IPS-18a (cell line): Measurements from ENCODE around the gene PSIP1.

Experiments
- H3K27ac ChIP-seq: one replicate; pipeline ENCODE4 v1.5.1; 2013; ENCODE audit warnings: low read length
- H3K27me3 ChIP-seq: one replicate; pipeline ENCODE4 v1.6.1; 2013; ENCODE audit warnings: mild to moderate bottlenecking, low read length; ENCODE audit not compliant: control insufficient read depth, insufficient read depth
- H3K36me3 ChIP-seq: one replicate; pipeline ENCODE4 v1.6.1; 2013; ENCODE audit warnings: low read depth, low read length; ENCODE audit not compliant: control insufficient read depth
- H3K4me1 ChIP-seq: one replicate; pipeline ENCODE4 v1.6.1; 2013; ENCODE audit warnings: low read depth, low read length; ENCODE audit not compliant: control insufficient read depth
- H3K4me3 ChIP-seq: one replicate; pipeline ENCODE4 v1.5.1; 2013; ENCODE audit warnings: low read length
- H3K9ac ChIP-seq: one replicate; pipeline ENCODE4 v1.6.1; 2013; ENCODE audit warnings: mild to moderate bottlenecking, low read length, moderate library complexity
- H3K9me3 ChIP-seq: one replicate; pipeline ENCODE4 v1.6.1; 2013; ENCODE audit warnings: low read depth, low read length; ENCODE audit not compliant: control insufficient read depth

The PSIP1 gene

GRCh38 chr9:15501179-15501578, 9.6 kb downstream of the PSIP1 start:
- Histone ChIP-seq H3K27me3 (no peaks in the 10 kb centered on the region), H3K36me3 (peaks cover 94% of the 10 kb centered on the region), H3K4me3 (no peak overlapping the region), H3K9ac (no peak overlapping the region), H3K9me3 (no peaks in the 10 kb centered on the region), H3K27ac (no peak overlapping the region), H3K4me1 (no peaks in the 10 kb centered on the region)

GRCh38 chr9:15499139-15499538, 11.6 kb downstream of the PSIP1 start:
- no peaks in the 10 kb centered on the region for H3K27me3 ChIP-seq
- H3K4me1 ChIP-seq = no peaks in the 10 kb centered on the region
- no peak overlapping the region for H3K4me3 ChIP-seq
- H3K36me3 ChIP-seq = peaks cover 91% of the 10 kb centered on the region
- H3K9ac ChIP-seq = no peak overlapping the region
- H3K27ac ChIP-seq = no peak overlapping the region
- H3K9me3 ChIP-seq = no peaks in the 10 kb centered on the region

GRCh38 chr9:15498246-15498995, 12.3 kb downstream of the PSIP1 start:
- no peak overlapping the region for H3K4me3 ChIP-seq
- H3K36me3 ChIP-seq = peaks cover 89% of the 10 kb centered on the region
- H3K27me3 ChIP-seq = no peaks in the 10 kb centered on the region
- H3K9me3 ChIP-seq = no peaks in the 10 kb centered on the region
- H3K27ac ChIP-seq = no peak overlapping the region
- no peaks in the 10 kb centered on the region for H3K4me1 ChIP-seq
- H3K9ac ChIP-seq = no peak overlapping the region

- H3K4me3 ChIP-seq = no peak overlapping the region
- H3K4me1 ChIP-seq = no peaks in the 10 kb centered on the region
- no peaks in the 10 kb centered on the region for H3K27me3 ChIP-seq
- H3K27ac ChIP-seq = no peak overlapping the region
- H3K36me3 ChIP-seq = peaks cover 84% of the 10 kb centered on the region
- H3K9me3 ChIP-seq = peaks cover 11% of the 10 kb centered on the region
- no peak overlapping the region for H3K9ac ChIP-seq
These were observed 18.2 kb downstream of the PSIP1 start for GRCh38 chr9:15492485-15493150.

GRCh38 chr9:15491950-15492349, 18.8 kb downstream of the PSIP1 start:
- peaks cover 84% of the 10 kb centered on the region for H3K36me3 ChIP-seq
- no peak overlapping the region for H3K27ac ChIP-seq
- no peaks in the 10 kb centered on the region for H3K4me1 ChIP-seq
- peaks cover 11% of the 10 kb centered on the region for H3K9me3 ChIP-seq
- H3K9ac ChIP-seq = no peak overlapping the region
- no peaks in the 10 kb centered on the region for H3K27me3 ChIP-seq
- no peak overlapping the region for H3K4me3 ChIP-seq

GRCh38 chr9:15485836-15486666, 24.7 kb downstream of the PSIP1 start:
- H3K27ac ChIP-seq = no peak overlapping the region
- no peak overlapping the region for H3K4me3 ChIP-seq
- H3K36me3 ChIP-seq = peaks cover 84% of the 10 kb centered on the region
- no peaks in the 10 kb centered on the region for H3K9me3 ChIP-seq
- no peak overlapping the region for H3K9ac ChIP-seq
- no peaks in the 10 kb centered on the region for H3K27me3 ChIP-seq
- no peaks in the 10 kb centered on the region for H3K4me1 ChIP-seq

- Histone ChIP-seq H3K27ac (no peak overlapping the region), H3K9ac (no peak overlapping the region), H3K27me3 (no peaks in the 10 kb centered on the region), H3K4me3 (no peak overlapping the region), H3K4me1 (no peaks in the 10 kb centered on the region), H3K9me3 (no peaks in the 10 kb centered on the region), H3K36me3 (peaks cover 86% of the 10 kb centered on the region)
These were observed 26.0 kb downstream of the PSIP1 start for GRCh38 chr9:15484802-15485201.

GRCh38 chr9:15482146-15482545, 28.6 kb downstream of the PSIP1 start:
- Histone ChIP-seq H3K9me3 (no peaks in the 10 kb centered on the region), H3K27ac (no peak overlapping the region), H3K36me3 (peaks cover 94% of the 10 kb centered on the region)

GRCh38 chr9:15480028-15480427, 30.7 kb downstream of the PSIP1 start:
- Histone ChIP-seq H3K36me3 (peaks cover 95% of the 10 kb centered on the region), H3K4me3 (no peak overlapping the region), H3K27ac (no peak overlapping the region)

More at GRCh38 chr9:15482146-15482545, 28.6 kb downstream of the PSIP1 start:
- Histone ChIP-seq H3K27me3 (no peaks in the 10 kb centered on the region), H3K4me1 (no peaks in the 10 kb centered on the region), H3K4me3 (no peak overlapping the region), H3K9ac (no peak overlapping the region)

GRCh38 chr9:15475923-15476536, 34.7 kb downstream of the PSIP1 start:
- no peak overlapping the region for H3K4me3 ChIP-seq
- no peaks in the 10 kb centered on the region for H3K9me3 ChIP-seq
- peaks cover 97% of the 10 kb centered on the region for H3K36me3 ChIP-seq
- H3K27me3 ChIP-seq = no peaks in the 10 kb centered on the region
- H3K27ac ChIP-seq = no peak overlapping the region
- no peaks in the 10 kb centered on the region for H3K4me1 ChIP-seq
- no peak overlapping the region for H3K9ac ChIP-seq

More at GRCh38 chr9:15480028-15480427, 30.7 kb downstream of the PSIP1 start:
- Histone ChIP-seq H3K27me3 (no peaks in the 10 kb centered on the region), H3K4me1 (no peaks in the 10 kb centered on the region), H3K9ac (no peak overlapping the region), H3K9me3 (no peaks in the 10 kb centered on the region)

- H3K27me3 ChIP-seq = no peaks in the 10 kb centered on the region
- H3K4me3 ChIP-seq = no peak overlapping the region
- no peaks in the 10 kb centered on the region for H3K4me1 ChIP-seq
- no peaks in the 10 kb centered on the region for H3K9me3 ChIP-seq
- no peak overlapping the region for H3K9ac ChIP-seq
- peaks cover 99% of the 10 kb centered on the region for H3K36me3 ChIP-seq
- no peak overlapping the region for H3K27ac ChIP-seq
These were observed 40.9 kb downstream of the PSIP1 start for GRCh38 chr9:15469862-15470261.
